ENCODE data around the gene SPATA25.

DNA sequence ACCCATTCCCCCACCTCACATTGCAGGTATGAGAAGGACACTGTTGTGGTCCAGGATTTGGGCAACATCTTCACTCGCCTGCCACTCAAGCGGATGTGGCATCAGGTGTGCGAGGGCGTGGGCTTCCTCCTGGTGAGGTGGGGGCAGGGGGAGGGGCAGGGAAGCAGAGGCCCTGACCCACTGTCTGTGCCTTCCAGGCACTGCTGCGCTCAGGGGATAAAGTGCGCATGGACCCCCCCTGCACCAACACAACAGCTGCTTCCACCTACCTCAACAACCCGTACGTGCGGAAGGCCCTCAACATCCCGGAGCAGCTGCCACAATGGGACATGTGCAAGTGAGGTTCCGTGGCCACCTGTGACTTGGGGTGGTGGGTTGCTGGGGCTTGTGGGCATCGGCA is 7.4 kb upstream of the SPATA25 start:
- TF ChIP-seq, protein P1, sequence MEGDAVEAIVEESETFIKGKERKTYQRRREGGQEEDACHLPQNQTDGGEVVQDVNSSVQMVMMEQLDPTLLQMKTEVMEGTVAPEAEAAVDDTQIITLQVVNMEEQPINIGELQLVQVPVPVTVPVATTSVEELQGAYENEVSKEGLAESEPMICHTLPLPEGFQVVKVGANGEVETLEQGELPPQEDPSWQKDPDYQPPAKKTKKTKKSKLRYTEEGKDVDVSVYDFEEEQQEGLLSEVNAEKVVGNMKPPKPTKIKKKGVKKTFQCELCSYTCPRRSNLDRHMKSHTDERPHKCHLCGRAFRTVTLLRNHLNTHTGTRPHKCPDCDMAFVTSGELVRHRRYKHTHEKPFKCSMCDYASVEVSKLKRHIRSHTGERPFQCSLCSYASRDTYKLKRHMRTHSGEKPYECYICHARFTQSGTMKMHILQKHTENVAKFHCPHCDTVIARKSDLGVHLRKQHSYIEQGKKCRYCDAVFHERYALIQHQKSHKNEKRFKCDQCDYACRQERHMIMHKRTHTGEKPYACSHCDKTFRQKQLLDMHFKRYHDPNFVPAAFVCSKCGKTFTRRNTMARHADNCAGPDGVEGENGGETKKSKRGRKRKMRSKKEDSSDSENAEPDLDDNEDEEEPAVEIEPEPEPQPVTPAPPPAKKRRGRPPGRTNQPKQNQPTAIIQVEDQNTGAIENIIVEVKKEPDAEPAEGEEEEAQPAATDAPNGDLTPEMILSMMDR (IDR thresholded peaks at IDR 0.05), result no peak
- TF ChIP-seq POLR2A (IDR thresholded peaks at IDR 0.05) (no peak), POLR2AphosphoS5 (IDR thresholded peaks at IDR 0.05) (no peak)
